Muscle layer of duodenum (tissue), 2 donors: ENCODE data around the gene ANKS1B.

Experiments used
- H3K27ac ChIP-seq: one replicate; pipeline ENCODE4 v1.7.0; 2013; ENCODE audit warnings: mild to moderate bottlenecking, low read length
- H3K27me3 ChIP-seq: one replicate; pipeline ENCODE4 v1.7.0; 2013; ENCODE audit warnings: low read depth, mild to moderate bottlenecking, control low read depth, low read length
- H3K36me3 ChIP-seq, 2 donors: one replicate each; pipeline ENCODE4 v1.7.0; 2013; ENCODE audit warnings: low read length in 2 of 2, control low read depth in 1 of 2, mild to moderate bottlenecking in 1 of 2; ENCODE audit not compliant: insufficient read depth in 2 of 2, control insufficient read depth in 1 of 2
- H3K4me1 ChIP-seq, 2 donors: one replicate each; pipeline ENCODE4 v1.7.0; 2013; ENCODE audit warnings: low read length in 2 of 2, mild to moderate bottlenecking in 2 of 2, control low read depth in 1 of 2, moderate library complexity in 1 of 2; ENCODE audit not compliant: insufficient read depth in 2 of 2, control insufficient read depth in 1 of 2
- H3K4me3 ChIP-seq, 2 donors: one replicate each; pipeline ENCODE4 v1.7.0; 2013; ENCODE audit warnings: low read length in 2 of 2, low read depth in 1 of 2, mild to moderate bottlenecking in 1 of 2
- H3K9me3 ChIP-seq, 2 donors: one replicate each; pipeline ENCODE4 v1.7.0; 2013; ENCODE audit warnings: low read length in 2 of 2, control low read depth in 1 of 2, mild to moderate bottlenecking in 1 of 2; ENCODE audit not compliant: control insufficient read depth in 1 of 2
- donor health status: healthy.

The ANKS1B gene

DNA sequence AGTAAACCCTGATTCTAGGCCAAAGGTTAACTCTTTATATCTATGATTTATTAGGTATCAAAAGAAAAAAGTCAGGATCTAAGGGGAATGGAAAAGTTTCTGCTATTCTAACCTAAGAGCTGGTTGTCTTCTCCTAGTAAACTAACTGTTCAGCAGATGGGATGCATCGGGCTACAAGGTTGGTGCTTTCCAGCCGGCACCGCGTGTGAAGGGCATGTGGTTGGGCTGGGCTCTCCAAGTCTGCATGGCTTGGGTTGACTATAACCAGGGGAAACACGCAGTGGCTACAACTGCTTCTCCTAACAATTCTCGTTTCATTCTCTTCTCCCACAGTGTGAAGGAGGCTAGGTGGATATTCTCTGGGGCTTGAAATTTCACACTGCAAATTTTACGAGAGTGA, 985.2 kb downstream of the ANKS1B start:
- no peaks in the 10 kb centered on the region for H3K4me1 ChIP-seq
- H3K36me3 ChIP-seq, result no peaks in the 10 kb centered on the region
- H3K27ac ChIP-seq, result no peak overlapping the region
- no peak overlapping the region for H3K4me3 ChIP-seq
- H3K9me3 ChIP-seq, result no peaks in the 10 kb centered on the region
- no peaks in the 10 kb centered on the region for H3K27me3 ChIP-seq

DNA sequence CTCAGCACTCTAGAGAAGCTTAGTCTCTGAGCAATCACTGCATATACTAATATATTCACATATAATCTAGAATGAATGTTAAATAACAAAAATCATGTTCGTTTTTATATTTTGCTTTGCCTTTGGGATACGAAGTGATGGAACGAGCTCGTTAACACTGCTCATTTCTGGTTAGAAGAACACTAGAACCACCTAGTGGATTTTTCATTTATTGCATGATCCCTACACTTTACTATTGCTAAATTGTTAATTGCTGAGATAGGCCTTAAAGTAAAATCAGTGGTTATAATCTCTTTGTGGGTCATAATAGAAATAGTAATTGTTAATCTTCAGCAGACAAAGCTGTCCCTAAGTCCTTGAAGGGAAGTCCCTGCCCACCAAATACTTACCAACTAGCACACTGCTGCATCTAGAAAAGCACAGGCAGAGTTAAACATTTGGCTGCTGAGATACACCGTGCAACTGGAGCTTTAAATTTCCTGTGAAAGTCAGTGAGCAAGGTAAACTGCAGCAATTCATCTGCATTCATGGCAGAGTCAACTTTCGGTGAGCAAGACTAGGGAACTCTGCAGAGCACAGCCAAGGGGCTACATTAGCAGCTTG, 985.9 kb downstream of the ANKS1B start:
- Histone ChIP-seq H3K4me1 (no peaks in the 10 kb centered on the region), H3K27ac (no peak overlapping the region)

DNA sequence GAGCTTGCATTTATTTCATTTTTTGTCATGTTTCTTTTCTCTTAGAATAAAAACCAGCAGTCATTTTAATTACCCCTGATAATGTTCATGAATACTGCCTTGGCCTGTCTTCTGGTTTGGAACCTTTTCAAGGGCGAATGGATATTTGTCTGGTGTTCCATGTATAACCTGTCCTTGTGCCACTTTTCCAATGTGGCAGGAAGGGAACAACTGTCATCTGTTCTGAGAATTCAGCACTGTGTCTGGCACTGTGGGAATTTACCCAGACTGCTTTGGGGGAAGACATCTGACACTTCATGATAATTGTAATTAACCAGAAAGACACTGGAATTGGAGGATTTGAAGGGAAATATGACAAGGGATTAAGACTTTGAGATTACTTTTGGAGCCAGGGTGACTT, 986.8 kb downstream of the ANKS1B start:
- H3K27ac ChIP-seq, result no peak overlapping the region
- no peak overlapping the region for H3K4me3 ChIP-seq
- no peaks in the 10 kb centered on the region for H3K9me3 ChIP-seq
- H3K4me1 ChIP-seq, result no peaks in the 10 kb centered on the region
- no peaks in the 10 kb centered on the region for H3K27me3 ChIP-seq
- H3K36me3 ChIP-seq, result no peaks in the 10 kb centered on the region

More for the DNA sequence above, 985.9 kb downstream of the ANKS1B start:
- Histone ChIP-seq H3K9me3 (no peaks in the 10 kb centered on the region), H3K4me3 (no peak overlapping the region), H3K27me3 (no peaks in the 10 kb centered on the region), H3K36me3 (no peaks in the 10 kb centered on the region)

DNA sequence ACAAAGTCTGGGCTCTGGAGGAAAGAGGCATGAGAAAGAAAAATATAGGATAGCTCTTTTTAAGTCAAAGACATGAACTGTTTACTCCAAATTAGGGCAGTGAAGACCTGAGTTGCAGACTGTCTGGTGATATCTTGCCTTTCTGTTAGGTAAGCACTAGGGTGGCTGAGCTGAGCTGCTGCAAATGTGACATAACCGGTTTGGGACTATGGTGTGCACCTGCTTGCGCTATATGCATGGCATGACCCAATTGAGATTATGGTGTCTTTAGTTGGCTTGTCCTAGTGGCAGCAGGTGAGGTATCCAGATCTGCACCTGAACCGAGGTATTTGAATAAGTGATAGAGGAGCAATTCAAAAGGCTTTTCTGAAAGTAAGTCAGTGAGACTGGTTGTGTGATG, 994.1 kb downstream of the ANKS1B start:
- no peaks in the 10 kb centered on the region for H3K4me1 ChIP-seq
- no peak overlapping the region for H3K4me3 ChIP-seq
- H3K36me3 ChIP-seq, result no peaks in the 10 kb centered on the region
- H3K9me3 ChIP-seq, result no peaks in the 10 kb centered on the region
- no peaks in the 10 kb centered on the region for H3K27me3 ChIP-seq
- no peak overlapping the region for H3K27ac ChIP-seq

DNA sequence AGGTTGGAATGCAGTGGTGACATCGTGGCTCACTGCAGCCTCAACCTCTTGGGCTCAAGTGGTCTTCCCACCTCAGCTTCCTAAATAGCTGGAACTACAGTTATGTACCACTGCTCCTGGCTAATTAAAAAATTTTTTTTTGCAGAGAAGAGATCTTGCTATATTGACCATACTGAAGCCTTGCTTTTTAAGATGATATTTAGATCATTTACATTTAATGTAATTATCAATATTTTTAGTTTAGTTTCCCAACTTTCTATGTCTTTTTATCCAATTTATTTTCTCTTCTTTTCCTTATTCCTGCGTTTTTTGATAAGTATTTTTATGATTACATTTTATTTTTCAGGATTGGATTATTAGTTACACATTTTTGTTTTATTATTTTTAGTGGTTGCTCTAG, 999.6 kb downstream of the ANKS1B start:
- Histone ChIP-seq H3K9me3 (no peaks in the 10 kb centered on the region), H3K27ac (no peak overlapping the region), H3K36me3 (no peaks in the 10 kb centered on the region), H3K4me1 (no peaks in the 10 kb centered on the region), H3K4me3 (no peak overlapping the region), H3K27me3 (no peaks in the 10 kb centered on the region)

DNA sequence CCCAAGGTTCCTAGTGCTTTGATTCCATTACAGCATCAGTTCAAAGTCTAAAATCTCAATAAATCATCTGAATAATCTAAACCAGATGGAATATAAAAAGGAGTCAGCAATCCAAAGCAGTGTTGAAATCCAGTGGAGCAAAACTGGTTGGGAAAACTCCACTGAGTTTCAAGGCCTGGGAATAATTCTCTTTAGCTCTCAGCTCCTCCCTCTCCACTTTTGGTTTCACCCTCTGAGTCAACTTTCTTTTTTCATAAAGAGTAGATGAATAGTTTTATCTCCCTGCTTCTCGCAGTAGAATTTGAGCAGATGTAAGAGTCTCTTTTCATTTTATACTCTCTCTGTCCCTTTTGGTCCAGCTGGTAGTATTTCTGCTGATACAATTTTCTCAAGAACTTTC, 1001.1 kb downstream of the ANKS1B start:
- Histone ChIP-seq H3K36me3 (no peaks in the 10 kb centered on the region), H3K9me3 (no peaks in the 10 kb centered on the region), H3K4me3 (no peak overlapping the region), H3K27me3 (no peaks in the 10 kb centered on the region), H3K27ac (no peak overlapping the region), H3K4me1 (no peaks in the 10 kb centered on the region)

DNA sequence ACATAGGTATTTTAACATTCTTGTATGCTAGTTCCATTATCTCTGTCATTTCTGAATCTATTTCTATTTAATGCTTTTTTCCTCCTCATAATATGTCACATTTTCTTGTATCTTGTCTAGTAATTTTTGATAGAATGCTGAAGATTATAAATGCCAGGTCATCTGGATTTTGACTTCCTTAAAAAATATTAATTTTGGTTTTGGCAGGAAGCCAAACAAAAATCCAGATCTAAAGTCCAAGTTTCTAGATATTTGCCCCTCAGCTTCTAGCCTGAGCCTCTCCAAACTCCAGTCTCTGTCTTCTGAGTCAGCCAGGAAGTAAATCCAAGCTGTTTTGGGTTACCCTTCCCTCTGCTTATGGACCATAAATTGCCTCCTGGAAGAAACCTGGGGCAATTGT, 1004.2 kb downstream of the ANKS1B start:
- H3K9me3 ChIP-seq, result no peaks in the 10 kb centered on the region
- no peak overlapping the region for H3K27ac ChIP-seq
- no peak overlapping the region for H3K4me3 ChIP-seq
- no peaks in the 10 kb centered on the region for H3K27me3 ChIP-seq
- H3K36me3 ChIP-seq, result no peaks in the 10 kb centered on the region
- H3K4me1 ChIP-seq, result no peaks in the 10 kb centered on the region

DNA sequence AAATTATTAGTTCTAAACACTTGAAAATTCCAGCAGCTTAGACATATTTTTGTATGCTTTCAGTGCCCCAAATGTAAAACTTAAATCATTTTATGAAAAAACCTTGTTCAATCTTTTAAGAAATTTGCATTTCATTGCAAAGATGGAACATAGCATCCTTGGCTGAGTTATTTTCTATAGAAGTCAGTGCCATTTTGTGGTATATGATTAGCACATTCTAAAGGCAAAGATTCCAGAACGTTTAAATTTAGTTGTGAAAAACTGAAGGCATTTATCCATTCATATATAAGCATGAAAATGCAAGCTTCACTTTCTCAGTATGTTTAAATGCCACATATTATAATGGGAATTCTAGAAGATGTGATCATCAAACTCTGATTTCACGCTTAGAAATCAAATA, 1007.5 kb downstream of the ANKS1B start:
- H3K4me1 ChIP-seq, result no peaks in the 10 kb centered on the region
- no peaks in the 10 kb centered on the region for H3K36me3 ChIP-seq
- no peaks in the 10 kb centered on the region for H3K9me3 ChIP-seq
- H3K4me3 ChIP-seq, result no peak overlapping the region
- H3K27ac ChIP-seq, result no peak overlapping the region
- H3K27me3 ChIP-seq, result no peaks in the 10 kb centered on the region

DNA sequence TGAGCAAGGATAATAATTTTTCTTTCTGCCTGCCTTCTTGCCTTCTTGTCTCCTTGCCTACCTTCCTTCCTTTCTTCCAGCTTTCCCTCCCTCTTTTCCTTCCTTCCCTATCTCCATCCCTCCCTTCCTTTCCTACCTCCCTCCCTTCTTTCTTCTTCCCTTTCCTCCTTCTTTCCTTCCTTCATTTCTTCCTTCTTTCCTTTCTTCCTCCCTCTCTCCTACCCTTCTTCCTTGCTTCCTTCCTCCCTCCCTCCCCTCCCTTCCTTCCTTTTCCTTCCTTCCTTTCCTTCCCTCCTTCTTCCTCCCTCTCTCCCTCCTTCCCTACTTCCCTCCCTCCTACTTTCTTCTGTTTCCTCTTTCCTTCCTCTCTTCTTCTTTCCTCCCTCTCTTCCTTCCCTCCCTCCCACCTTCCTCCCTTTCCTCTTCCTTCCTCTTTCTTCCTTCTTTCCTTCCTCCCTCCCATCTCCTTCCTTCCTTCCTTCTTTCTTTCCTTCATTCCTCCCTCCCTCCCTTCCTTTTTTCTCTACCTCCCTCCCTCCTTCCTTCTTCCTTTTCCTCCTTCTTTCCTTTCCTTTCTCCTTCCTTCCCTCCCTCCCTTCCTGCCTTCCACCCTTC, 1009.9 kb downstream of the ANKS1B start:
- no peak overlapping the region for H3K4me3 ChIP-seq
- H3K27me3 ChIP-seq, result no peaks in the 10 kb centered on the region
- no peaks in the 10 kb centered on the region for H3K4me1 ChIP-seq
- H3K27ac ChIP-seq, result no peak overlapping the region
- no peaks in the 10 kb centered on the region for H3K36me3 ChIP-seq
- no peaks in the 10 kb centered on the region for H3K9me3 ChIP-seq

DNA sequence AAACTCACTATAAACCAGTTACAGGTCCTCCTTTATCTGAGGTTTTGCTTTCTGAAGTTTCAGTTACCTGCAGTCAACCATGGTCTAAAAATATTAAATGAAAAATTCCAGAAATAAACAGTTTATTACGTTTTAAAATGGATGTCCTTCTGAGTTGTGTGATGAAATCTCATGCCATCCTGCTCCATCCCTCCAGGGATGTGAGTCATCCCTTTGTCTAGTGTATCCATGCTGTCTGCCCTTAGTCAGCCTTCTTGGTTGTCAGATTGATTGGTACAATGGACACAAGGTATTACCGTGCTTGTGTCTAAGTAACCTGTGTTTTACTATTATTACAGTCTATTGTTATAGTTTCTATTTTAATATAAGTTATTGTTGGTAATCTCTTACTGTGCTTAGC, 1011.3 kb downstream of the ANKS1B start:
- H3K4me1 ChIP-seq, result no peaks in the 10 kb centered on the region
- no peaks in the 10 kb centered on the region for H3K27me3 ChIP-seq
- H3K36me3 ChIP-seq, result no peaks in the 10 kb centered on the region
- H3K9me3 ChIP-seq, result no peaks in the 10 kb centered on the region
- no peak overlapping the region for H3K27ac ChIP-seq
- H3K4me3 ChIP-seq, result no peak overlapping the region

DNA sequence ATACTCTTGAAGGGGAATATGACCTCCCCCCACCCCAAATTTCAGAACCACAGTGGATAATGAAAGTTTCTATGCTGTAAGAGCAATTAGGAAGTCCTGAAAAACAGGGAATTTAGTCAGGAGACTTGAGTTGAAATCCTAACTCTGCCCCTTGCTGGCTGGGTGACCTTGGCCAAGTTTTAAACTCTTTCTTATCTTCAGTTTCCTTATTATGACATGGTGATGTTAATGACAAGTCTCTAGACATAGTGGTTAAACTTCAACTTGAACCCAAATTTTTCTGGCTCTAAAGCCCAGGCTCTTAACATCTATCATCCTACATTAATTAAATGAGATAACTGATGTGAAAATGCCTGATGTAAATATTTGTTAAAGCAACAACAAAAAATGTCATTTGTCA, 1013.8 kb downstream of the ANKS1B start:
- Histone ChIP-seq H3K4me1 (no peaks in the 10 kb centered on the region), H3K27ac (no peak overlapping the region), H3K4me3 (no peak overlapping the region), H3K36me3 (no peaks in the 10 kb centered on the region), H3K27me3 (no peaks in the 10 kb centered on the region), H3K9me3 (no peaks in the 10 kb centered on the region)

DNA sequence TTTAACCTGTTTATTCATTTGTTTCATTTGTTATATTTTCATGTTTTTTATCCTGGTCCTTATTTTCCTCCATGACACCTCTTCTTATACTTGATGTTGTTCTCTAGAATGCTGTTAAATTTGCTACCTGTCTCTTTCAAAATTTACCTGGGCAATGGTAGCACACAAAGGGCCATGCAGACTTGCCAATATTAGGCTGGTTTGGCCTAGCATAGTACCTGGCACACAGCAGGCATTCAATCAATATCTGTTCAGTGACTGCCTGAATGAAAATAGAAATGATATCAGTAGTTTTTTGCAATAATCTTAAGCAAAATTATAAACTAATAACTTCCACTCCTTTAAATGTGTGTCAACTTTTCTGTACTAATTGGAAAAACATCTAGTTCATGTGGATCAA, 1014.5 kb downstream of the ANKS1B start:
- H3K4me1 ChIP-seq, result no peaks in the 10 kb centered on the region
- no peaks in the 10 kb centered on the region for H3K27me3 ChIP-seq
- no peaks in the 10 kb centered on the region for H3K36me3 ChIP-seq
- no peak overlapping the region for H3K4me3 ChIP-seq
- peaks cover 0 to 3% of the 10 kb centered on the region in 2 donors for H3K9me3 ChIP-seq
- no peak overlapping the region for H3K27ac ChIP-seq
